ENCODE results near the gene NPTXR. TPM values are rescaled to one million over a fixed set of nuclear protein-coding genes. Genes with fewer than 3 reads are reported as not detected.

NPTXR gene
- total RNA-seq, 4 donors from 2014 or later, result 7.5 to 12.3 (median 8.4) TPM

GRCh38 chr22:38792833-38793232, 51.0 kb downstream of the NPTXR start:
- no peaks in the 10 kb centered on the region for H3K27me3 ChIP-seq
- WGBS, 2 donors, result 66 to 78% methylated on average over 4 of the region's 4 CpGs
- peak overlapping the region in 2 of 4 donors; percentile 93 to 95 for H3K4me3 ChIP-seq
- H3K27ac ChIP-seq, result peak overlapping the region in 2 of 4 donors; percentile 86 to 92
- no peak for DNase-seq (ENCODE audit: low spot score in 2 of 2)
- TF ChIP-seq EP300 (IDR thresholded peaks at IDR 0.05) (no peak), CTCF (IDR thresholded peaks at IDR 0.05) (no peak), POLR2A (IDR thresholded peaks at IDR 0.05) (no peak)
- peaks cover 0 to 24% (median 0%) of the 10 kb centered on the region in 3 donors for H3K36me3 ChIP-seq
- H3K4me1 ChIP-seq, result peaks cover 0 to 32% (median 18%) of the 10 kb centered on the region in 4 donors
- H3K9me3 ChIP-seq, result no peaks in the 10 kb centered on the region

- Histone ChIP-seq H3K9me3 (no peaks in the 10 kb centered on the region), H3K4me3 (no peak overlapping the region), H3K27me3 (no peaks in the 10 kb centered on the region), H3K36me3 (peaks cover 0 to 24% (median 0%) of the 10 kb centered on the region in 3 donors), H3K27ac (peak overlapping the region in 1 of 4 donors; percentile 89), H3K4me1 (peaks cover 0 to 45% (median 25%) of the 10 kb centered on the region in 4 donors)
- 90% methylated on average over 4 of the region's 4 CpGs for WGBS, 2 donors
- TF ChIP-seq EP300 (IDR thresholded peaks at IDR 0.05) (no peak), POLR2A (IDR thresholded peaks at IDR 0.05) (no peak), CTCF (IDR thresholded peaks at IDR 0.05) (no peak)
- DNase-seq (ENCODE audit: low spot score in 2 of 2), result no peak
Observed at GRCh38 chr22:38789606-38790005, 54.2 kb downstream of the NPTXR start.

GRCh38 chr22:38788846-38789245, 55.0 kb downstream of the NPTXR start:
- Histone ChIP-seq H3K27me3 (no peaks in the 10 kb centered on the region), H3K9me3 (no peaks in the 10 kb centered on the region), H3K36me3 (peaks cover 0 to 24% (median 0%) of the 10 kb centered on the region in 3 donors), H3K4me3 (no peak overlapping the region), H3K4me1 (peaks cover 0 to 39% (median 25%) of the 10 kb centered on the region in 4 donors), H3K27ac (peak overlapping the region; percentile 32 to 89 (median 72))
- TF ChIP-seq POLR2A (IDR thresholded peaks at IDR 0.05), result no peak
- no peak for TF ChIP-seq EP300 (IDR thresholded peaks at IDR 0.05)
- WGBS, 2 donors, result 33 to 42% methylated on average over 6 of the region's 6 CpGs
- no peak for DNase-seq (ENCODE audit: low spot score in 2 of 2)

- 37% methylated on average over 16 of the region's 16 CpGs for WGBS, 2 donors
- no peaks in the 10 kb centered on the region for H3K9me3 ChIP-seq
- H3K27ac ChIP-seq, result peak overlapping the region; percentile 32 to 89 (median 72)
- peak in 1 of 2 donors; percentile 54 for DNase-seq (ENCODE audit: low spot score in 2 of 2)
- peaks cover 0 to 39% (median 24%) of the 10 kb centered on the region in 4 donors for H3K4me1 ChIP-seq
- no peak for TF ChIP-seq CTCF (IDR thresholded peaks at IDR 0.05)
- TF ChIP-seq EP300 (IDR thresholded peaks at IDR 0.05), result peak in 1 of 2 donors; percentile 71
- TF ChIP-seq POLR2A (IDR thresholded peaks at IDR 0.05), result no peak
- H3K36me3 ChIP-seq, result peaks cover 0 to 24% (median 0%) of the 10 kb centered on the region in 3 donors
- no peaks in the 10 kb centered on the region for H3K27me3 ChIP-seq
- H3K4me3 ChIP-seq, result no peak overlapping the region
Observed at GRCh38 chr22:38788021-38788816, 55.6 kb downstream of the NPTXR start.

GRCh38 chr22:38786631-38787030, 57.2 kb downstream of the NPTXR start:
- Histone ChIP-seq H3K9me3 (no peaks in the 10 kb centered on the region), H3K4me1 (peaks cover 0 to 40% (median 25%) of the 10 kb centered on the region in 4 donors), H3K36me3 (peaks cover 0 to 24% (median 0%) of the 10 kb centered on the region in 3 donors), H3K27ac (peak overlapping the region in 2 of 4 donors; percentile 8 to 71), H3K27me3 (no peaks in the 10 kb centered on the region), H3K4me3 (no peak overlapping the region)
- no peak for TF ChIP-seq CTCF (IDR thresholded peaks at IDR 0.05)
- TF ChIP-seq EP300 (IDR thresholded peaks at IDR 0.05), result no peak
- no peak for DNase-seq (ENCODE audit: low spot score in 2 of 2)
- 20 to 39% methylated on average over 3 of the region's 3 CpGs for WGBS, 2 donors
